ENCODE measurements around the gene GID4. TPM values are rescaled to one million over a fixed set of nuclear protein-coding genes. Genes with fewer than 3 reads are reported as not detected.
A peak's percentile ranks its signal among the peaks of the same experiment; 100 is the strongest.

Gene GID4
- total RNA-seq, 1 experiment from 2014 or later, result 11.4 TPM

DNA sequence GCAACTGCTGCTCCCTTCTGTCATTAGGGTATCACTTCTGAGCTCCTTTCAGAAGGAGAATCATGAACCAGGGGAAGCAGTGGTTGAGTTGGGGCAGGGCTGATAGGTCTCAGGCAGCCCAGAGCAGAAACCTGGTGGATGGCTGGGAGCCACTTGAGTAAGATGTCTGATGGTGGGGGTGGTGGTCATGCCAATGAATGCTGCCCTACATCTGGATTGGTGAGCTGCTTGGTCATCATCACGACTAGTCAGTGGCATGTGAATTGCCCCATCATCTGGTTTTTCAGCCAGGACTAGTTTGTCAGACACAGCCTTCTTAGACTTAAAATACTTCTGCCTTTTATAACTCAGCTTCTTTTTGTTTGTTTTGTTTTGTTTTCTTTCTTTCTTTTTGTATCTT, 2.6 kb downstream of the GID4 start:
- Histone ChIP-seq H3K18ac (ENCODE audit: insufficient read length, low read depth, low read length) (no peak overlapping the region), H3K4ac (ENCODE audit: low read depth, low read length) (no peak overlapping the region), H3K27ac (ENCODE audit: insufficient read length, low read depth, low read length) (no peak overlapping the region), H4K20me1 (ENCODE audit: control insufficient read depth, insufficient read depth, insufficient read length) (no peaks in the 10 kb centered on the region), H2BK12ac (ENCODE audit: insufficient read length, low read depth, low read length) (no peak overlapping the region), H3K4me2 (ENCODE audit: insufficient read depth, insufficient read length, low read length) (no peak overlapping the region), H3K23ac (ENCODE audit: insufficient read length, low read depth, low read length) (no peak overlapping the region), H2BK120ac (ENCODE audit: low read depth, low read length, poor library complexity, severe bottlenecking) (no peak overlapping the region), H4K5ac (ENCODE audit: insufficient read length, low read depth, low read length) (no peak overlapping the region), H2BK20ac (ENCODE audit: low read depth, low read length, poor library complexity, severe bottlenecking) (no peak overlapping the region), H2AK5ac (ENCODE audit: insufficient read length, low read length) (no peak overlapping the region), H3K9ac (ENCODE audit: extremely low read depth, insufficient read length, low read length) (no peak overlapping the region), H3K14ac (ENCODE audit: insufficient read depth, low read length) (no peak overlapping the region), H2AFZ (ENCODE audit: low read length) (no peak overlapping the region), H3K23me2 (ENCODE audit: insufficient read length, low read depth, low read length, poor library complexity, severe bottlenecking) (peaks cover 12% of the 10 kb centered on the region), H3K56ac (ENCODE audit: insufficient read length, low read depth, low read length) (no peak overlapping the region), H4K8ac (replicated peaks; ENCODE audit: insufficient read length, low read depth, low read length) (no peak overlapping the region), H3T11ph (ENCODE audit: low read length) (no peak overlapping the region), H2BK5ac (ENCODE audit: insufficient read length, low read length) (no peak overlapping the region), H3K4me1 (ENCODE audit: insufficient read depth, low read length) (no peaks in the 10 kb centered on the region; the same call in 1 of the 2 replicates), H3K27me3 (ENCODE audit: insufficient read depth, low read length) (no peaks in the 10 kb centered on the region), H3K79me2 (ENCODE audit: insufficient read depth, low read length) (no peaks in the 10 kb centered on the region), H2BK15ac (ENCODE audit: low read depth, low read length) (no peak overlapping the region), H4K91ac (ENCODE audit: insufficient read length, low read depth, low read length) (no peak overlapping the region), H3K9me3 (ENCODE audit: control insufficient read depth, low read depth, low read length) (no peaks in the 10 kb centered on the region), H3K79me1 (ENCODE audit: insufficient read depth, low read depth, low read length, poor library complexity, severe bottlenecking) (no peaks in the 10 kb centered on the region)
- Mint-ChIP-seq H3K9me3 (no peaks in the 10 kb centered on the region; a peak in 2 of 5 replicates), H3K36me3 (ENCODE audit: insufficient read depth in 1 of 3, low read depth in 3 of 3) (peaks cover 3 to 14% (median 7%) of the 10 kb centered on the region in 3 experiments; a peak in 6 of 7 replicates), H3K27ac (no peak overlapping the region), H3K27me3 (ENCODE audit: low read depth) (peaks cover 4% of the 10 kb centered on the region), H3K4me3 (peak overlapping the region in 1 of 2 experiments; percentile 65; a peak in 2 of 5 replicates), H3K4me1 (peaks cover 29 to 35% of the 10 kb centered on the region in 2 experiments)
- no CpG with 5 or more reads among the region's 1 CpG for WGBS (ENCODE audit: extremely low coverage, insufficient read length, low lambda C conversion rate)
- no peak for DNase-seq
- TF ChIP-seq, protein P1, sequence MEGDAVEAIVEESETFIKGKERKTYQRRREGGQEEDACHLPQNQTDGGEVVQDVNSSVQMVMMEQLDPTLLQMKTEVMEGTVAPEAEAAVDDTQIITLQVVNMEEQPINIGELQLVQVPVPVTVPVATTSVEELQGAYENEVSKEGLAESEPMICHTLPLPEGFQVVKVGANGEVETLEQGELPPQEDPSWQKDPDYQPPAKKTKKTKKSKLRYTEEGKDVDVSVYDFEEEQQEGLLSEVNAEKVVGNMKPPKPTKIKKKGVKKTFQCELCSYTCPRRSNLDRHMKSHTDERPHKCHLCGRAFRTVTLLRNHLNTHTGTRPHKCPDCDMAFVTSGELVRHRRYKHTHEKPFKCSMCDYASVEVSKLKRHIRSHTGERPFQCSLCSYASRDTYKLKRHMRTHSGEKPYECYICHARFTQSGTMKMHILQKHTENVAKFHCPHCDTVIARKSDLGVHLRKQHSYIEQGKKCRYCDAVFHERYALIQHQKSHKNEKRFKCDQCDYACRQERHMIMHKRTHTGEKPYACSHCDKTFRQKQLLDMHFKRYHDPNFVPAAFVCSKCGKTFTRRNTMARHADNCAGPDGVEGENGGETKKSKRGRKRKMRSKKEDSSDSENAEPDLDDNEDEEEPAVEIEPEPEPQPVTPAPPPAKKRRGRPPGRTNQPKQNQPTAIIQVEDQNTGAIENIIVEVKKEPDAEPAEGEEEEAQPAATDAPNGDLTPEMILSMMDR (conservative IDR thresholded peaks at IDR 0.05), result no peak
